Hematopoietic multipotent progenitor cell treated with erythropoietin and hydrocortisone succinate and interleukin-3 and kit ligand, for 4 days (in vitro differentiated cells): ENCODE data around the gene PRSS3.
"Not testable (repeated sequence)": the region's sequence is repeated elsewhere in the genome, so short reads cannot be mapped to it uniquely, and the experiment has no call there.

Source experiments
- DNase-seq: peaks from one replicate; pipeline ENCODE4 v3.0.0-alpha.2; 2015

Gene PRSS3

GRCh38 chr9:33818847-33819500, 23.6 kb downstream of the PRSS3 start:
- DNase-seq = no peak

DNA sequence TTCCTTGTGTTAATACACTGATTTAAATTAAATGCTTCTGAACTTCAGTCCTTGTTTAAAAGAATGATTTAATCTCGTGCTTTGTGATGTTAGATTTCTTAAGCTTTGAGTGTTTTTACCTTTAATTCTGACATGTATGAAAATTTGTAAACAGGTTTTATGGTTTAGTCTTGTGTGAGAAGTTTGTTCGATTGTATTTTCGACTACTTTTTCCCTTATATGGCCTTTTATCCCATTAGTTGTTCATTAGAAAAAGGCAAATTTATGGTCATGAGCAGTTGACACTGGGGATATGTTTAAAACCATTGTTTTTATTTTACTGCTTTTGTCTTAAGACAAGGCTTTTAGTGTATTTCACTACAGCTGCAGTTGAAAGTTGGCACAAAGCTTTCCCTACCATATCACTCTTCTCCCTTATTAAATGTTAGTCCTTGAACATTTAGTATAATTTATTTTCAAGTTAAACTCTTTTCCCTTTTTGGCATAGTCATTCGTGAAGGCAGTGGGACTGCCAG, 24.9 kb downstream of the PRSS3 start:
- DNase-seq = no peak

GRCh38 chr9:33823801-33824200, 28.4 kb downstream of the PRSS3 start:
- no peak for DNase-seq

DNA sequence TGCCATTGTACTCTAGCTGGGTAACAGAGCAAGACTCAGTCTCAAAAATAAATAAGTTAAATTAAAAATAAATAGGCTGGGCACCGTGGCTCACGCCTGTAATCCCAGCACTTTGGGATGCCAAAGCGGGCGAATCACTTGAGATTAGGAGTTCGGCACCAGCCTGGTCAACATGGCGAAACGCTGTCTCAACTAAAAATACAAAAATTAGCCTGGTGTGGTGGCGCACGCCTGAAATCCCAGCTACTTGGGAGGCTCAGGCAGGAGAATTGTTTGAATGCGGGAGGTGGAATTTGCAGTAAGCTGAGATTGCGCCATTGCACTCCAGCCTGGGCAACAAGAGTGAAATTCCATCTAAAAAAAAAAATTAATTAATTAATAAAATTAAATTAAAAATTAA, 31.9 kb downstream of the PRSS3 start:
- DNase-seq = not testable (repeated sequence)

GRCh38 chr9:33829641-33830230, 34.4 kb downstream of the PRSS3 start:
- not testable (repeated sequence) for DNase-seq

GRCh38 chr9:33835625-33836260, 40.4 kb downstream of the PRSS3 start:
- DNase-seq = no peak

DNA sequence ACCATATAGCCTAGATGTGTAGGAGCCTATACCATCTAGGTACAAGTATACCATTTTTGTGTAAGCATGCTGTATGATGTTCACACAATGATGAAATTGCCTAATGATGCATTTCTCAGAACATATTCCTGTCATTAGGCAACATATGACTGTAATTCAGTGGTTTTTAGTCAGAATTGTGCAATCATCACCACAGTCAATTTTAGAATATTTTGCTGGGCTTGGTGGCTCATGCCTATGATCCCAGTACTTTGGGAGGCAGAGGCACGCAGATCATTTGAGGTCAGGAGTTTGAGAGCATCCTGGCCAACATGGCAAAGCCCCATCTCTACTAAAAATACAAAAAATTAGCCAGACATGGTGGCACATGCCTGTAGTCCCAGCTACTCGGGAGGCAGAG, 40.9 kb downstream of the PRSS3 start:
- DNase-seq = peak; percentile 75

- peak; percentile 55 for DNase-seq
Observed at GRCh38 chr9:33837138-33837537, 41.8 kb downstream of the PRSS3 start.

GRCh38 chr9:33840381-33840780, 45.0 kb downstream of the PRSS3 start:
- no peak for DNase-seq

- peak; percentile 16 for DNase-seq
Observed at GRCh38 chr9:33843312-33843961, 48.1 kb downstream of the PRSS3 start.

DNA sequence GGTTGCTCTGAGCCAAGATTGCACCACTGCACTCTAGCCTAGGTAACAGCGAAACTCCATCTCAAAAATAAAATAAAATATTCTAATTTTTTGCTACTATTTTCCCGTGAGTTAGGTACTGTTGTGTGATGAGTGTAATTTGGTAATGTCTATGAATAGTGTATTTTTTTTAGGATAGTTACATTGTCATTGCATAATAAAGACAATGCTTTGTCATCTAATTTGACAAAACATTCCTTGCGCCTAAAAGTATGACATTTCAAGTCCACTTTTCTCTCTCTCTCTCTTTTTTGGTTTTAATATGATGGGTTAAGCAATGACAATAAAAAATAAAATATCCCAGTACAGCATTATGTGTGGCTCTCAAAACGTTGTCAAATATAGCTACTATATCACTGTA, 50.9 kb downstream of the PRSS3 start:
- DNase-seq = no peak

- DNase-seq = not testable (repeated sequence)
Observed at GRCh38 chr9:33847894-33848205, 52.5 kb downstream of the PRSS3 start.
